ENCODE results near the gene PIP4K2C.

PIP4K2C gene

GRCh38 chr12:57625261-57626032 lies 34.5 kb downstream of the PIP4K2C start:
- no peak overlapping the region for H3K4me3 ChIP-seq (ENCODE audit: low read depth in 1 of 5, low read length in 5 of 5)
- peaks cover 53 to 84% (median 82%) of the 10 kb centered on the region in 5 donors for H3K27me3 ChIP-seq (ENCODE audit: control insufficient read depth in 5 of 5, insufficient read depth in 4 of 5, low read length in 5 of 5)
- no peak overlapping the region for H3K27ac ChIP-seq (ENCODE audit: low read depth, low read length)
- H3K9ac ChIP-seq (ENCODE audit: low read length in 5 of 5), result no peak overlapping the region
- H3K36me3 ChIP-seq (ENCODE audit: control insufficient read depth in 5 of 5, insufficient read depth in 5 of 5, low read length in 5 of 5), result no peaks in the 10 kb centered on the region
- no peaks in the 10 kb centered on the region for H3K9me3 ChIP-seq (ENCODE audit: control insufficient read depth in 5 of 5, low read length in 5 of 5)
- H3K4me1 ChIP-seq (ENCODE audit: control insufficient read depth in 5 of 5, insufficient read depth in 5 of 5, low read length in 5 of 5), result peaks cover 2 to 24% (median 14%) of the 10 kb centered on the region in 5 donors

GRCh38 chr12:57626111-57626920 lies 35.3 kb downstream of the PIP4K2C start:
- Histone ChIP-seq H3K27me3 (ENCODE audit: control insufficient read depth in 5 of 5, insufficient read depth in 4 of 5, low read length in 5 of 5) (peaks cover 46 to 84% (median 82%) of the 10 kb centered on the region in 5 donors), H3K9me3 (ENCODE audit: control insufficient read depth in 5 of 5, low read length in 5 of 5) (no peaks in the 10 kb centered on the region), H3K4me1 (ENCODE audit: control insufficient read depth in 5 of 5, insufficient read depth in 5 of 5, low read length in 5 of 5) (peaks cover under 1 to 16% (median 7%) of the 10 kb centered on the region in 5 donors), H3K36me3 (ENCODE audit: control insufficient read depth in 5 of 5, insufficient read depth in 5 of 5, low read length in 5 of 5) (no peaks in the 10 kb centered on the region), H3K4me3 (ENCODE audit: low read depth in 1 of 5, low read length in 5 of 5) (no peak overlapping the region), H3K9ac (ENCODE audit: low read length in 5 of 5) (no peak overlapping the region), H3K27ac (ENCODE audit: low read depth, low read length) (no peak overlapping the region)

GRCh38 chr12:57626921-57627445 lies 36.0 kb downstream of the PIP4K2C start:
- Histone ChIP-seq H3K4me3 (ENCODE audit: low read depth in 1 of 5, low read length in 5 of 5) (no peak overlapping the region), H3K9me3 (ENCODE audit: control insufficient read depth in 5 of 5, low read length in 5 of 5) (no peaks in the 10 kb centered on the region), H3K27me3 (ENCODE audit: control insufficient read depth in 5 of 5, insufficient read depth in 4 of 5, low read length in 5 of 5) (peaks cover 50 to 86% (median 82%) of the 10 kb centered on the region in 5 donors), H3K4me1 (ENCODE audit: control insufficient read depth in 5 of 5, insufficient read depth in 5 of 5, low read length in 5 of 5) (peaks cover 0 to 13% (median 4%) of the 10 kb centered on the region in 5 donors), H3K36me3 (ENCODE audit: control insufficient read depth in 5 of 5, insufficient read depth in 5 of 5, low read length in 5 of 5) (no peaks in the 10 kb centered on the region), H3K27ac (ENCODE audit: low read depth, low read length) (no peak overlapping the region), H3K9ac (ENCODE audit: low read length in 5 of 5) (no peak overlapping the region)

- Histone ChIP-seq H3K9ac (ENCODE audit: low read length in 5 of 5) (no peak overlapping the region), H3K4me3 (ENCODE audit: low read depth in 1 of 5, low read length in 5 of 5) (peak overlapping the region in 1 of 5 donors; percentile 27), H3K9me3 (ENCODE audit: control insufficient read depth in 5 of 5, low read length in 5 of 5) (no peaks in the 10 kb centered on the region), H3K27ac (ENCODE audit: low read depth, low read length) (no peak overlapping the region), H3K27me3 (ENCODE audit: control insufficient read depth in 5 of 5, insufficient read depth in 4 of 5, low read length in 5 of 5) (peaks cover 52 to 83% (median 79%) of the 10 kb centered on the region in 5 donors), H3K36me3 (ENCODE audit: control insufficient read depth in 5 of 5, insufficient read depth in 5 of 5, low read length in 5 of 5) (no peaks in the 10 kb centered on the region), H3K4me1 (ENCODE audit: control insufficient read depth in 5 of 5, insufficient read depth in 5 of 5, low read length in 5 of 5) (peaks cover 0 to 19% (median 10%) of the 10 kb centered on the region in 5 donors)
Measured at GRCh38 chr12:57627501-57628279, 36.7 kb downstream of the PIP4K2C start.

GRCh38 chr12:57628280-57629191 lies 37.5 kb downstream of the PIP4K2C start:
- Histone ChIP-seq H3K36me3 (ENCODE audit: control insufficient read depth in 5 of 5, insufficient read depth in 5 of 5, low read length in 5 of 5) (no peaks in the 10 kb centered on the region), H3K27ac (ENCODE audit: low read depth, low read length) (no peak overlapping the region), H3K27me3 (ENCODE audit: control insufficient read depth in 5 of 5, insufficient read depth in 4 of 5, low read length in 5 of 5) (peaks cover 49 to 75% (median 73%) of the 10 kb centered on the region in 5 donors), H3K4me1 (ENCODE audit: control insufficient read depth in 5 of 5, insufficient read depth in 5 of 5, low read length in 5 of 5) (peaks cover 0 to 26% (median 15%) of the 10 kb centered on the region in 5 donors), H3K9ac (ENCODE audit: low read length in 5 of 5) (no peak overlapping the region), H3K9me3 (ENCODE audit: control insufficient read depth in 5 of 5, low read length in 5 of 5) (no peaks in the 10 kb centered on the region), H3K4me3 (ENCODE audit: low read depth in 1 of 5, low read length in 5 of 5) (no peak overlapping the region)

- H3K36me3 ChIP-seq (ENCODE audit: control insufficient read depth in 5 of 5, insufficient read depth in 5 of 5, low read length in 5 of 5), result no peaks in the 10 kb centered on the region
- peaks cover 38 to 66% (median 64%) of the 10 kb centered on the region in 5 donors for H3K27me3 ChIP-seq (ENCODE audit: control insufficient read depth in 5 of 5, insufficient read depth in 4 of 5, low read length in 5 of 5)
- peaks cover 0 to 26% (median 15%) of the 10 kb centered on the region in 5 donors for H3K4me1 ChIP-seq (ENCODE audit: control insufficient read depth in 5 of 5, insufficient read depth in 5 of 5, low read length in 5 of 5)
- H3K4me3 ChIP-seq (ENCODE audit: low read depth in 1 of 5, low read length in 5 of 5), result no peak overlapping the region
- H3K9ac ChIP-seq (ENCODE audit: low read length in 5 of 5), result no peak overlapping the region
- H3K9me3 ChIP-seq (ENCODE audit: control insufficient read depth in 5 of 5, low read length in 5 of 5), result no peaks in the 10 kb centered on the region
- H3K27ac ChIP-seq (ENCODE audit: low read depth, low read length), result no peak overlapping the region
Measured at GRCh38 chr12:57629897-57630471, 39.0 kb downstream of the PIP4K2C start.

- H3K9me3 ChIP-seq (ENCODE audit: control insufficient read depth in 5 of 5, low read length in 5 of 5), result no peaks in the 10 kb centered on the region
- H3K9ac ChIP-seq (ENCODE audit: low read length in 5 of 5), result no peak overlapping the region
- H3K4me3 ChIP-seq (ENCODE audit: low read depth in 1 of 5, low read length in 5 of 5), result no peak overlapping the region
- peaks cover 32 to 60% (median 57%) of the 10 kb centered on the region in 5 donors for H3K27me3 ChIP-seq (ENCODE audit: control insufficient read depth in 5 of 5, insufficient read depth in 4 of 5, low read length in 5 of 5)
- no peak overlapping the region for H3K27ac ChIP-seq (ENCODE audit: low read depth, low read length)
- peaks cover 0 to 26% (median 15%) of the 10 kb centered on the region in 5 donors for H3K4me1 ChIP-seq (ENCODE audit: control insufficient read depth in 5 of 5, insufficient read depth in 5 of 5, low read length in 5 of 5)
- no peaks in the 10 kb centered on the region for H3K36me3 ChIP-seq (ENCODE audit: control insufficient read depth in 5 of 5, insufficient read depth in 5 of 5, low read length in 5 of 5)
Measured at GRCh38 chr12:57630891-57631433, 40.0 kb downstream of the PIP4K2C start.

GRCh38 chr12:57631566-57632072 lies 40.6 kb downstream of the PIP4K2C start:
- H3K9ac ChIP-seq (ENCODE audit: low read length in 5 of 5), result no peak overlapping the region
- H3K4me1 ChIP-seq (ENCODE audit: control insufficient read depth in 5 of 5, insufficient read depth in 5 of 5, low read length in 5 of 5), result peaks cover 0 to 26% (median 15%) of the 10 kb centered on the region in 5 donors
- H3K27ac ChIP-seq (ENCODE audit: low read depth, low read length), result no peak overlapping the region
- H3K4me3 ChIP-seq (ENCODE audit: low read depth in 1 of 5, low read length in 5 of 5), result peak overlapping the region in 3 of 5 donors; percentile 27 to 67 (median 60)
- H3K9me3 ChIP-seq (ENCODE audit: control insufficient read depth in 5 of 5, low read length in 5 of 5), result no peaks in the 10 kb centered on the region
- peaks cover 28 to 53% (median 50%) of the 10 kb centered on the region in 5 donors for H3K27me3 ChIP-seq (ENCODE audit: control insufficient read depth in 5 of 5, insufficient read depth in 4 of 5, low read length in 5 of 5)
- no peaks in the 10 kb centered on the region for H3K36me3 ChIP-seq (ENCODE audit: control insufficient read depth in 5 of 5, insufficient read depth in 5 of 5, low read length in 5 of 5)
